SK-N-SH treated with all-trans-retinoic acid at 6 μM for 48 hours (cell line): ENCODE results near the gene CDKN3.

Experiments
- CREB5 ChIP-seq: fragments of 250-450 bp; sonication (Bioruptor Pico); IDR thresholded peaks from 2 replicates; pipeline ENCODE4 v1.5.1; 2020; ENCODE audit warnings: low read depth, mild to moderate bottlenecking, moderate library complexity
- ISL1 ChIP-seq: fragments of 250-450 bp; sonication (Bioruptor Pico); IDR thresholded peaks from 2 replicates; pipeline ENCODE4 v2.1.2; 2022; ENCODE audit warnings: mild to moderate bottlenecking, moderate library complexity
- POU6F1 ChIP-seq: fragments of 250-450 bp; sonication (Bioruptor Pico); IDR thresholded peaks from 2 replicates; pipeline ENCODE4 v1.8.0; 2021; ENCODE audit warnings: low read depth, mild to moderate bottlenecking, moderate library complexity, borderline replicate concordance
- ZFP3 ChIP-seq: fragments of 250-450 bp; sonication (Bioruptor Pico); IDR thresholded peaks from 2 replicates; pipeline ENCODE4 v1.5.0; 2020; ENCODE audit warnings: mild to moderate bottlenecking, moderate library complexity
- ZNF565 ChIP-seq: fragments of 450-650 bp; formaldehyde crosslinking; conservative IDR thresholded peaks from 2 replicates; pipeline ENCODE4 v1.5.0; 2020; ENCODE audit warnings: low read depth, mild to moderate bottlenecking, moderate library complexity
- ZNF8 ChIP-seq: fragments of 450-650 bp; formaldehyde crosslinking; IDR thresholded peaks from 2 replicates; pipeline ENCODE4 v1.5.0; 2020; ENCODE audit warnings: mild to moderate bottlenecking, moderate library complexity

- TF ChIP-seq ZNF565 (no peak), CREB5 (CRISPR knock-in tag) (no peak), ISL1 (CRISPR knock-in tag) (no peak), ZNF8 (no peak), ZFP3 (CRISPR knock-in tag) (no peak), POU6F1 (CRISPR knock-in tag) (no peak)
Measured at GRCh38 chr14:54396183-54396492, 669 bp upstream of the CDKN3 start.
